RWPE1 (cell line): ENCODE data around the gene GRB2.

Experiments used
- CTCF ChIA-PET: fragments of 350-600 bp; sonication (Branson Sonifier 250); formaldehyde crosslinking; extraction: SDS; loops from one replicate; lab custom pipeline; 2021; lab: Yijun Ruan, JAX
- POLR2A ChIA-PET: fragments of 400-600 bp; formaldehyde crosslinking; extraction: SDS; loops from one replicate; lab custom pipeline; 2020; ENCODE audit warnings: antibody characterized with exemption; ENCODE audit not compliant: low non-redundant PET; lab: Yijun Ruan, JAX
- DNase-seq: peaks from one replicate; pipeline ENCODE4 v3.0.0; 2012; ENCODE audit warnings: low spot score
- H3K27ac ChIP-seq: fragments of 450-650 bp; 2 replicates; pipeline ENCODE4 v1.5.1; 2017
- TF ChIP-seq, protein P1 (sequence below): fragments of 450-650 bp; conservative IDR thresholded peaks from 2 replicates; pipeline ENCODE4 v1.5.1; 2017; ENCODE audit warnings: low read depth, mild to moderate bottlenecking

The GRB2 gene

DNA sequence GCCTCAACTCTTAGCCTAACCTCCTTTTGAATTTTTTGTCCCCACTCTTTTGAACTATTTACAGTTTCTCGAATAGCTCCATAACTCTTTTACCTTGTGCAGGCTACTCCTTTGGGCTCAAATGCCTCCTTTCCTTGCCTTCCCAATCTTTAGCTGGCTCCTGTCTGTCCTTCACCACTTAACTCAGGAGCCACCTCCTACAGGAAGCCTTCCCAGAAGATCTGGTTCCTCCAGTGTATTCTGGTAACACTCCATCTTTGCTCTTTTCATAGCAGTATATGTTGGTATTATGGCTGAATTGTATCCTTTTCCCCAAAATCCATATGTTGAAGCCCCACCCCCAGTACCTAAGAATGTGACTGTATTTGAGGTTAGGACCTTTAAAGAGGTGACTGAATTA lies 9.0 kb upstream of the GRB2 start:
- TF ChIP-seq, protein P1, sequence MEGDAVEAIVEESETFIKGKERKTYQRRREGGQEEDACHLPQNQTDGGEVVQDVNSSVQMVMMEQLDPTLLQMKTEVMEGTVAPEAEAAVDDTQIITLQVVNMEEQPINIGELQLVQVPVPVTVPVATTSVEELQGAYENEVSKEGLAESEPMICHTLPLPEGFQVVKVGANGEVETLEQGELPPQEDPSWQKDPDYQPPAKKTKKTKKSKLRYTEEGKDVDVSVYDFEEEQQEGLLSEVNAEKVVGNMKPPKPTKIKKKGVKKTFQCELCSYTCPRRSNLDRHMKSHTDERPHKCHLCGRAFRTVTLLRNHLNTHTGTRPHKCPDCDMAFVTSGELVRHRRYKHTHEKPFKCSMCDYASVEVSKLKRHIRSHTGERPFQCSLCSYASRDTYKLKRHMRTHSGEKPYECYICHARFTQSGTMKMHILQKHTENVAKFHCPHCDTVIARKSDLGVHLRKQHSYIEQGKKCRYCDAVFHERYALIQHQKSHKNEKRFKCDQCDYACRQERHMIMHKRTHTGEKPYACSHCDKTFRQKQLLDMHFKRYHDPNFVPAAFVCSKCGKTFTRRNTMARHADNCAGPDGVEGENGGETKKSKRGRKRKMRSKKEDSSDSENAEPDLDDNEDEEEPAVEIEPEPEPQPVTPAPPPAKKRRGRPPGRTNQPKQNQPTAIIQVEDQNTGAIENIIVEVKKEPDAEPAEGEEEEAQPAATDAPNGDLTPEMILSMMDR, result no peak
- ChIA-PET CTCF (no interaction called here), POLR2A (no interaction called here)
- DNase-seq, result no peak
- no peak overlapping the region for H3K27ac ChIP-seq

DNA sequence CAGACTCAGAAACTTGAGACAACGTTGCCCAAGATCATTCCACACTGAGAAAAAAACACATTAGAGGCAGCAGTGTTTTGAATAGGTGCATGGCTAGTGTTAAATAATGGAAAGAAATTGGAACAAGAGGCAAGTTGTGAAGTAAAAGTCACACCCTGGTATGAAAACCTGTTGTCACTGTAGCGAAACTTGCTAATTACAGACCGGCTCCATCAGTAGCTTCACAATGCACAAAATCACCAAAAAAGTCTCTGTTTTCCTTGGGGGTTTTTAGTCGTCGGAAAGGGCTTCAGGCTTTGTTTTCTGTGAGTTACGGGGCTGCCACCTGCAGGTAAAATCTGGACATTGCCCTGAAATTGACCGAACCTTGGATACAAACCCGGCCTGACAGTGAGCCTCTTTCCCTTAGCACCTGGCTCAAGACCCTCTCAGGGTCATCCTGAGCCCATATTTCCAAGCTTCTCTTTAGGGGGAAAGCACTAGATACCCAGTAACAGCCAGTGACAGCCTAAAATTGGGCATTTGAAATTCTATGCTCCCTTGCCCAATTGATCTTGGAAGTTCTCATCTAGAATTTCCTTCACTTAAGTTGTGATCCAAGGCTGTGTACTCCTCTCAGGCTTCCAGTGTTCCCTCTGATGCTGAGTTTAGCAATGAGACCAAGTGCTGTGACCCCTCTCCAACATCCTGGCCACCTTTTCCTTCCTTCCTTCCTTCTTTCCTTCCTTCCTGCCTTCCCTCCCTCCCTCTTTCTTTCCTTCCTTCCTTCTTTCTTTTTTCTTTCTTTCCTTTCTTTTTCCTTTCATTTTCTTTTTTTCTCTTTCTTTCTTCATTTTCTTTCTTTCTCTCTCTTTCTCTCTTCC lies 7.2 kb upstream of the GRB2 start:
- CTCF ChIA-PET, result interaction anchor here (0.5 to 1.4 kb wide), 13 partner anchors 10 to 395 kb away, joined by 3 to 8 read pairs (median 4); partner anchors contain the start of gene MIF4GD
- POLR2A ChIA-PET, result no interaction called here
- TF ChIP-seq, protein P1, result peak; percentile 94
- H3K27ac ChIP-seq, result no peak overlapping the region
- DNase-seq, result peak; percentile 70

DNA sequence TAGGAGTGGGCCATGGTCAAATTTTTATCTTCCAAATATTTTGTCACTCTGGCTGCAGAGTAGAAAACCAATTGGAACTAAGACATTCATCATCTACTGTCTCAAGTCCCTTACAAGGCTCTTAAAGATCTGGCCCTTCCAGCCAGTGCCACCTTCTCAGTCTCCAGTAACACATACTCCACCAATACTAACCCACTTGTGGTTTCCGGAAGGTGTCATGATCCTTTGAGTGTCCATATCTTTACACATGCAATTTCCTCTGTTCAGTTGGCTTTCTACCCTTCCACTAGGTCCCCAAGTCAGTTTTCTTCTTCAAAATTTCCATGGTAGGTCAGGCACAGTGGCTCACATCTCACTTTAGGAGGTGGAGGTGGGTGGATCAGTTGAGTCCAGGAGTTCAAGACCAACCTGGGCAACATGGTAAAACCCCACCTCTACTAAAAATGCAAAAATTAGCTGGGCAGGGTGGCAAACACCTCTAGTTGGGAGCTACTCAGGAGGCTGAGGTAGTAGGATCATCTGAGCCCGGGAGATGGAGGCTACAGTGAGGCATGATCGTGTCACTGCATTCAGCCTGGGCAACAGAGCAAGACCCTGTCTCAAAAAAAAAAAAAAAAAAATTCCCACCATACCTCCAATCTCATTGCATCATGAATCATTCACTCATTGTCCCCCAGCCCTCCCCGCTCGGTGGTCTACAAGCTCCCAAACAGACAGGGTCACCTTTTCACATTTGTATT lies 6.0 kb upstream of the GRB2 start:
- POLR2A ChIA-PET, result interaction anchor here (0.7 kb wide), 1 partner anchor 12 kb away, joined by 7 read pairs; no protein-coding TSS in a partner anchor
- no peak for DNase-seq
- no peak overlapping the region for H3K27ac ChIP-seq
- TF ChIP-seq, protein P1, result no peak
- CTCF ChIA-PET, result interaction anchor here (0.6 to 1.4 kb wide), 4 partner anchors 11 to 202 kb away, joined by 3 to 6 read pairs (median 4); no protein-coding TSS in a partner anchor

DNA sequence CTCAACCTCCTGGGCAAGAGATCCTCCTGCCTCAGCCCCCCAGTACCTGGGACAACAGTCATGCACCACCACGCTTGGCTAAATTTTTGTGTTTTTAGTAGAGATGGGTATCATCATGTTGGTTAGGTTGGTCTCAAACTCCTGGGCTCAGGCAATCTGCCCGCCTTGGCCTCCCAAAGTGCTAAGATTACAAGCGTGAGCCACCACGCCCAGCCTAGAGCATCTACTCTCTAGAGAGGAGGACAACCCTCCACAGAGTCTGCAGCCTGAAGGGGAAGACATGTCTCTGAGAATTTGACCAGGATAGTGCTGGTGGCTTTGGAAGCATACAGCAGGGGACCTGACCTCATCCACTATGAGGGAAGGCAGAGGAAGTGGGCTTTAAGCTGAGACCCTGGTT lies 4.7 kb upstream of the GRB2 start:
- no peak overlapping the region for H3K27ac ChIP-seq
- POLR2A ChIA-PET, result interaction anchor here (0.7 kb wide), 1 partner anchor 252 kb away, joined by 9 read pairs; no protein-coding TSS in a partner anchor
- TF ChIP-seq, protein P1, result no peak
- no peak for DNase-seq
- CTCF ChIA-PET, result no interaction called here

DNA sequence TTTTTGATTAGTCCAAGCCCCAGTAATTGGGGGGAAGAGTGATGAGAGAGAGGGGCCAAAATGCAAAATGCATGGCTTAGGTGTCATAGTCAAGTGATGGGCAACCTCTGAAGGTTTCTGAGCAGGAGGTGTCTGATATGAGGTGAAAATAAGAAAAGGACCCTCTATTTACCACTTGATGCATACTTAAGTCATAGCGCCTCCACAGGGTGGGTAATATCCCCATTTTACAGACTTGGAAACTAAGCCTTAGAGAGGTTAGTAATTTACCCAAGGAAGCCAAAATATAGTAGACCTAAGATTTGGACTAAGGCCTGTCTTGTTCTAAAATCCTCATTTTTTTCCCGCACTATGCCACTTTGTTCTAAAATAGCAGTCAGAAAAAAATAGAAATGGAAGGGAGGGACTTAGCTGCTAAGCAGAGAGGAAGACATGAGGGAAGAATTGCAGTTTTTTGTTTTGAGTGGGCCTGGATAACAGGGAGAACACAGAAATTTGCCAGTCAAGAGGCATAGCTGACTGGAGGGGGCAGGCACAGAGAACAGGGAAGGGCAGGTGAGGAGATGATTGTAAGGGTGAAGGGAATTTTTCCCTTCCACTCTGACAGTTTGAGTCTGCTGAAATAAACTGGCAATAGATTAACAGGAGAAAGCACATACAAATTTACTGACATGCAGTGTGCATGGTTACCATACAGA lies 2.3 kb upstream of the GRB2 start:
- TF ChIP-seq, protein P1, result no peak
- DNase-seq, result no peak
- CTCF ChIA-PET, result interaction anchor here (0.6 to 0.7 kb wide), 2 partner anchors 137 to 138 kb away, joined by 3 read pairs; partner anchors contain the start of gene MIF4GD
- no peak overlapping the region for H3K27ac ChIP-seq
- POLR2A ChIA-PET, result interaction anchor here (0.7 kb wide), 1 partner anchor 119 kb away, joined by 3 read pairs; no protein-coding TSS in a partner anchor

DNA sequence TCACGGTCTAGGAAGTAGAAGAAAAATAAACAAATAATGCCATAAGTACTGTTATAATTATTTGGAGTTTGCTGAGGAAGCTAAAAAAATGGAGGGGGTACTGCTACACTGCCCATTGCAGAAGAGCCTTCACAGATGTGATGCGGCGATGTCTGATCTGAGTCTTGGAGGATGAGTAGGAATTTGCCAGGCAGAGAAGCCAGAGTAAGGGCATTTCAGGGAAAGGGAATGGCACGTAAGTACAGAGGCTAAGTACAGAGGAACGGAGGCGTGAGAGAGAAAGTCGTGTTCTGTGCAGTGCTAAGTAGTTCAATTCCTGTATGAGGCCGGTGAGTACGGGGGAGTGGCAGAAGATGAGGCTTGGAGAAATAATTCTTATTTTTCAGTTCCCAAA lies 741 bp upstream of the GRB2 start:
- CTCF ChIA-PET, result interaction anchor here (0.5 to 1.0 kb wide), 2 partner anchors 83 to 205 kb away, joined by 3 to 4 read pairs; no protein-coding TSS in a partner anchor
- TF ChIP-seq, protein P1, result no peak
- no peak overlapping the region for H3K27ac ChIP-seq
- POLR2A ChIA-PET, result interaction anchor here (1.6 to 1.9 kb wide), 2 partner anchors 11 to 145 kb away, joined by 5 to 9 read pairs; partner anchors contain the start of genes GGA3 and MRPS7
- no peak for DNase-seq
